H9 (cell line): ENCODE data around the gene RAB7B. TPM values are rescaled to one million over a fixed set of nuclear protein-coding genes. Genes with fewer than 3 reads are reported as not detected.

Experiments
- DNase-seq: peaks from one replicate; pipeline ENCODE4 v3.0.0-alpha.2; 2017
- H2AFZ ChIP-seq: one replicate; pipeline ENCODE4 v1.6.1; 2013; ENCODE audit warnings: mild to moderate bottlenecking, low read length, control low read depth, moderate library complexity
- H2AK5ac ChIP-seq: 2 replicates; pipeline ENCODE4 v1.6.1; 2013; ENCODE audit warnings: low read length, control low read depth, mixed read lengths; ENCODE audit not compliant: insufficient read length
- H2BK120ac ChIP-seq: one replicate; pipeline ENCODE4 v1.6.1; 2013; ENCODE audit warnings: low read depth, mild to moderate bottlenecking, low read length, control low read depth, inconsistent platforms; ENCODE audit not compliant: poor library complexity, severe bottlenecking
- H2BK12ac ChIP-seq: 2 replicates; pipeline ENCODE4 v1.6.1; 2013; ENCODE audit warnings: low read length, control low read depth, mixed read lengths, low read depth; ENCODE audit not compliant: insufficient read length
- H2BK15ac ChIP-seq: 2 replicates; pipeline ENCODE4 v1.6.1; 2013; ENCODE audit warnings: low read depth, low read length, control low read depth
- H2BK20ac ChIP-seq: one replicate; pipeline ENCODE4 v1.6.1; 2013; ENCODE audit warnings: low read depth, mild to moderate bottlenecking, low read length, control low read depth, inconsistent platforms; ENCODE audit not compliant: poor library complexity, severe bottlenecking
- H2BK5ac ChIP-seq: 2 replicates; pipeline ENCODE4 v1.6.1; 2013; ENCODE audit warnings: low read length, control low read depth, mixed read lengths; ENCODE audit not compliant: insufficient read length
- H3K14ac ChIP-seq: 2 replicates; pipeline ENCODE4 v1.6.1; 2013; ENCODE audit warnings: low read length, control low read depth; ENCODE audit not compliant: insufficient read depth
- H3K18ac ChIP-seq: 2 replicates; pipeline ENCODE4 v1.6.1; 2013; ENCODE audit warnings: low read depth, mild to moderate bottlenecking, mixed read lengths, low read length, control low read depth; ENCODE audit not compliant: insufficient read length
- H3K23ac ChIP-seq: 2 replicates; pipeline ENCODE4 v1.6.1; 2013; ENCODE audit warnings: low read length, control low read depth, mixed read lengths, low read depth; ENCODE audit not compliant: insufficient read length
- H3K23me2 ChIP-seq: 2 replicates; pipeline ENCODE4 v1.6.1; 2013; ENCODE audit warnings: low read depth, mild to moderate bottlenecking, mixed read lengths, low read length, control low read depth; ENCODE audit not compliant: insufficient read length, poor library complexity, severe bottlenecking
- H3K27ac ChIP-seq: 2 replicates; pipeline ENCODE4 v1.5.1; 2013; ENCODE audit warnings: low read length, control low read depth, mixed read lengths, low read depth; ENCODE audit not compliant: insufficient read length
- H3K27me3 ChIP-seq: 2 replicates; pipeline ENCODE4 v1.6.1; 2013; ENCODE audit warnings: low read length, control low read depth, inconsistent platforms; ENCODE audit not compliant: insufficient read depth
- H3K4ac ChIP-seq: 2 replicates; pipeline ENCODE4 v1.6.1; 2013; ENCODE audit warnings: low read depth, mild to moderate bottlenecking, control low read depth, inconsistent platforms, low read length, moderate library complexity
- H3K4me1 ChIP-seq: 2 replicates; pipeline ENCODE4 v1.6.1; 2013; ENCODE audit warnings: low read length, control low read depth, inconsistent platforms; ENCODE audit not compliant: insufficient read depth
- H3K4me2 ChIP-seq: 2 replicates; pipeline ENCODE4 v1.6.1; 2013; ENCODE audit warnings: low read length, control low read depth, mixed read lengths; ENCODE audit not compliant: insufficient read length, insufficient read depth
- H3K56ac ChIP-seq: 2 replicates; pipeline ENCODE4 v1.6.1; 2013; ENCODE audit warnings: low read depth, mild to moderate bottlenecking, mixed read lengths, low read length, control low read depth; ENCODE audit not compliant: insufficient read length
- H3K79me1 ChIP-seq: 2 replicates; pipeline ENCODE4 v1.6.1; 2013; ENCODE audit warnings: low read depth, mild to moderate bottlenecking, moderate library complexity, low read length, control low read depth, inconsistent platforms; ENCODE audit not compliant: insufficient read depth, poor library complexity, severe bottlenecking
- H3K79me2 ChIP-seq: 2 replicates; pipeline ENCODE4 v1.6.1; 2013; ENCODE audit warnings: low read length, control low read depth, inconsistent platforms; ENCODE audit not compliant: insufficient read depth
- H3K9ac ChIP-seq: 2 replicates; pipeline ENCODE4 v1.6.1; 2013; ENCODE audit warnings: low read length, control low read depth, mixed read lengths; ENCODE audit not compliant: insufficient read length; ENCODE audit errors: extremely low read depth
- H3K9me3 ChIP-seq: one replicate; pipeline ENCODE4 v1.6.1; 2013; ENCODE audit warnings: low read depth, low read length, inconsistent platforms; ENCODE audit not compliant: control insufficient read depth
- H3T11ph ChIP-seq: one replicate; pipeline ENCODE4 v1.6.1; 2013; ENCODE audit warnings: mild to moderate bottlenecking, low read length, control low read depth, inconsistent platforms
- H4K20me1 ChIP-seq: one replicate; pipeline ENCODE4 v1.6.1; 2013; ENCODE audit not compliant: control insufficient read depth, insufficient read length, insufficient read depth
- H4K5ac ChIP-seq: 2 replicates; pipeline ENCODE4 v1.6.1; 2013; ENCODE audit warnings: low read depth, mild to moderate bottlenecking, mixed read lengths, low read length, control low read depth; ENCODE audit not compliant: insufficient read length
- H4K8ac ChIP-seq: replicated peaks from 2 replicates; pipeline ENCODE4 v1.6.1; 2013; ENCODE audit warnings: low read length, control low read depth, mixed read lengths, low read depth; ENCODE audit not compliant: insufficient read length
- H4K91ac ChIP-seq: 2 replicates; pipeline ENCODE4 v1.6.1; 2013; ENCODE audit warnings: low read depth, mild to moderate bottlenecking, moderate library complexity, mixed read lengths, low read length, control low read depth; ENCODE audit not compliant: insufficient read length
- H3K27ac Mint-ChIP-seq, 3 experiments: 2 replicates in 2 of 3; 3 replicates in 1 of 3; pipeline ENCODE4 v1.8.0; 2020 to 2021; ENCODE audit warnings: mixed read lengths in 3 of 3, mild to moderate bottlenecking in 1 of 3, moderate library complexity in 1 of 3
- H3K27me3 Mint-ChIP-seq: 2 replicates; pipeline ENCODE4 v1.8.0; 2021; ENCODE audit warnings: low read depth, mild to moderate bottlenecking, moderate library complexity, mixed read lengths
- H3K36me3 Mint-ChIP-seq, 3 experiments: 2 replicates in 2 of 3; 3 replicates in 1 of 3; pipeline ENCODE4 v1.8.0; 2020 to 2021; ENCODE audit warnings: low read depth in 3 of 3, mixed read lengths in 3 of 3; ENCODE audit not compliant: insufficient read depth in 1 of 3
- H3K4me1 Mint-ChIP-seq, 2 experiments: 2 replicates each; pipeline ENCODE4 v1.8.0; 2020; ENCODE audit warnings: mixed read lengths in 2 of 2
- H3K4me3 Mint-ChIP-seq, 2 experiments: 2 replicates in 1 of 2; 3 replicates in 1 of 2; pipeline ENCODE4 v1.8.0; 2020 to 2021; ENCODE audit warnings: mild to moderate bottlenecking in 2 of 2, mixed read lengths in 2 of 2, moderate library complexity in 1 of 2
- H3K9me3 Mint-ChIP-seq, 2 experiments: 2 replicates in 1 of 2; 3 replicates in 1 of 2; pipeline ENCODE4 v1.8.0; 2020; ENCODE audit warnings: mild to moderate bottlenecking in 2 of 2, mixed read lengths in 2 of 2, moderate library complexity in 1 of 2
- WGBS: extraction: QIAGEN DNeasy Blood & Tissue Kit; methylation state at CpG from one replicate; pipeline ENCODE4 v1.1.7; 2013; ENCODE audit warnings: missing lambda C conversion rate, low lambda C conversion rate, mixed read lengths; ENCODE audit not compliant: insufficient read length; ENCODE audit errors: extremely low coverage; 5-methylcytosine and 5-hydroxymethylcytosine counted together
- total RNA-seq: library from RNA; stranded (reverse); gene quantifications from 2 replicates; pipeline ENCODE4 v1.2.1, GENCODE V29; 2021
- TF ChIP-seq, protein P1 (sequence below): fragments of 200-600 bp; sonication (generic); conservative IDR thresholded peaks from 3 replicates; pipeline ENCODE4 v1.8.0; 2021; ENCODE audit warnings: antibody characterized with exemption, mild to moderate bottlenecking

The RAB7B gene
- total RNA-seq, 1 experiment from 2014 or later: 0.68 TPM

DNA sequence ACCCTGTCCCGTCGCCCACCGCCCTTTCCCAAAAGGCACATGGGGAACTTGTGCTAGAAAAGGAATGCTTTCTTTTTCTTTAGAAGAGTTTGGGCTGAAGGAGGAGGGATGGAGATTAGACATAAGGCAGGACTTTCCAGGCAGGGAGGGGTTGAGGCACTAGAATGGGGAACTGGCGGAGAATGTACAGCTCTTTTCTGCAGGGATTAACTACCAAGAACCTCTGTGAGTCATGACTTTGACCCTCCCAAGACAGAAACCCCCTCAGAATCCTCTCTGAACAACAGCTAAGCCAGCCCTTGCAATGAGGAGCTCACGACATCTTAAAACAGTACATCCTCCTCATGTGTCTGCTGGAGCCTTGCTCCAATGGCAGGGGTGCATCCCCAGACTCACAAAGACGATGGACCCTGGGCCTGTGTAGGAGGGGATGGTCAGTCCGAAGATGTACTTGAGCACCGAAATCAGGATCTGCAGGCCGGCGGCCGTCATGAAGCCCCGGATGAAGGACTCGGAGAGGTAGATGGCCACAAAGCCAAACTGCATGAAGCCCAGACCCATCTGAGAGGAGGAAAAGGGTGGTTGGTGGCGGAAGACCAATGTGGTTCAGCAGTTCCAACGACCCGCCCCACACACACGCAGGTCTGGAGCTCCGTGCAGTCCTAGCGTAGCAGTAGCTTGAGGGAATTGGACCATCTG, 73.5 kb downstream of the RAB7B start:
- no peak overlapping the region for H3K4me2 ChIP-seq
- Mint-ChIP-seq H3K27ac (peak overlapping the region in 1 of 3 experiments; percentile 45; a peak in 1 of 7 replicates), H3K36me3 (no peaks in the 10 kb centered on the region), H3K27me3 (no peaks in the 10 kb centered on the region; the same call in 1 of the 2 replicates), H3K4me3 (no peak overlapping the region), H3K9me3 (no peaks in the 10 kb centered on the region; a peak in 1 of 5 replicates), H3K4me1 (peaks cover 29 to 33% of the 10 kb centered on the region in 2 experiments)
- H3K9me3 ChIP-seq: no peaks in the 10 kb centered on the region
- no peaks in the 10 kb centered on the region for H3K79me2 ChIP-seq
- no peak overlapping the region for H2BK5ac ChIP-seq
- H3K23ac ChIP-seq: no peak overlapping the region
- no peaks in the 10 kb centered on the region for H3K79me1 ChIP-seq
- H2AK5ac ChIP-seq: no peak overlapping the region
- H4K20me1 ChIP-seq: no peaks in the 10 kb centered on the region
- H2BK12ac ChIP-seq: no peak overlapping the region
- no peak overlapping the region for H2AFZ ChIP-seq
- H3K18ac ChIP-seq: no peak overlapping the region
- H4K5ac ChIP-seq: no peak overlapping the region
- no peak overlapping the region for H3K14ac ChIP-seq
- no peak overlapping the region for H2BK20ac ChIP-seq
- no peak overlapping the region for H3K56ac ChIP-seq
- H3K4me1 ChIP-seq: peaks cover 4% of the 10 kb centered on the region; the same call in 1 of the 2 replicates
- no peak overlapping the region for H3K27ac ChIP-seq
- H4K91ac ChIP-seq: no peak overlapping the region
- H2BK15ac ChIP-seq: no peak overlapping the region
- WGBS: no CpG with 5 or more reads among the region's 19 CpGs
- H3K23me2 ChIP-seq: no peaks in the 10 kb centered on the region
- no peaks in the 10 kb centered on the region for H3K27me3 ChIP-seq
- no peak overlapping the region for H4K8ac ChIP-seq
- DNase-seq: no peak
- no peak overlapping the region for H2BK120ac ChIP-seq
- TF ChIP-seq, protein P1, sequence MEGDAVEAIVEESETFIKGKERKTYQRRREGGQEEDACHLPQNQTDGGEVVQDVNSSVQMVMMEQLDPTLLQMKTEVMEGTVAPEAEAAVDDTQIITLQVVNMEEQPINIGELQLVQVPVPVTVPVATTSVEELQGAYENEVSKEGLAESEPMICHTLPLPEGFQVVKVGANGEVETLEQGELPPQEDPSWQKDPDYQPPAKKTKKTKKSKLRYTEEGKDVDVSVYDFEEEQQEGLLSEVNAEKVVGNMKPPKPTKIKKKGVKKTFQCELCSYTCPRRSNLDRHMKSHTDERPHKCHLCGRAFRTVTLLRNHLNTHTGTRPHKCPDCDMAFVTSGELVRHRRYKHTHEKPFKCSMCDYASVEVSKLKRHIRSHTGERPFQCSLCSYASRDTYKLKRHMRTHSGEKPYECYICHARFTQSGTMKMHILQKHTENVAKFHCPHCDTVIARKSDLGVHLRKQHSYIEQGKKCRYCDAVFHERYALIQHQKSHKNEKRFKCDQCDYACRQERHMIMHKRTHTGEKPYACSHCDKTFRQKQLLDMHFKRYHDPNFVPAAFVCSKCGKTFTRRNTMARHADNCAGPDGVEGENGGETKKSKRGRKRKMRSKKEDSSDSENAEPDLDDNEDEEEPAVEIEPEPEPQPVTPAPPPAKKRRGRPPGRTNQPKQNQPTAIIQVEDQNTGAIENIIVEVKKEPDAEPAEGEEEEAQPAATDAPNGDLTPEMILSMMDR: no peak
- no peak overlapping the region for H3K4ac ChIP-seq
- no peak overlapping the region for H3K9ac ChIP-seq
- no peak overlapping the region for H3T11ph ChIP-seq
